HG03045 (cell line): ENCODE measurements around the gene PTGES3L.
"Not testable (repeated sequence)": the region's sequence is repeated elsewhere in the genome, so short reads cannot be mapped to it uniquely, and the experiment has no call there.

Source experiments
- ATAC-seq: cut with Tn5 transposase; IDR thresholded peaks from one replicate; pipeline ENCODE4 v1.9.1; 2021; ENCODE audit warnings: mild to moderate bottlenecking, moderate library complexity; ENCODE audit not compliant: unreplicated experiment

The PTGES3L gene

GRCh38 chr17:43014649-43015542 lies 35.0 kb upstream of the PTGES3L start:
- ATAC-seq: no peak

GRCh38 chr17:43014020-43014648 lies 34.3 kb upstream of the PTGES3L start:
- no peak for ATAC-seq

GRCh38 chr17:43013296-43013695 lies 33.4 kb upstream of the PTGES3L start:
- no peak for ATAC-seq

GRCh38 chr17:43011728-43012472 lies 32.0 kb upstream of the PTGES3L start:
- ATAC-seq: no peak

GRCh38 chr17:43010667-43011308 lies 30.9 kb upstream of the PTGES3L start:
- no peak for ATAC-seq

- peak; percentile 77 for ATAC-seq
Observed at GRCh38 chr17:43006639-43007551, 27.0 kb upstream of the PTGES3L start, which contains the start of gene IFI35. IFI35 (plus strand) TSS chr17:43006784; CDS start chr17:43006948, 164 bp downstream.

GRCh38 chr17:43003542-43004172 lies 23.8 kb upstream of the PTGES3L start:
- no peak for ATAC-seq

- ATAC-seq: not testable (repeated sequence)
Observed at GRCh38 chr17:43000894-43001293, 21.0 kb upstream of the PTGES3L start.

GRCh38 chr17:42999003-42999525 lies 19.2 kb upstream of the PTGES3L start:
- ATAC-seq: no peak

- peak; percentile 90 for ATAC-seq
Observed at GRCh38 chr17:42997984-42998938, 18.4 kb upstream of the PTGES3L start, which contains the start of gene RPL27. RPL27 (plus strand) TSS chr17:42998419; CDS start chr17:42998751, 332 bp downstream.

- no peak for ATAC-seq
Observed at GRCh38 chr17:42997390-42997983, 17.6 kb upstream of the PTGES3L start.

GRCh38 chr17:42993913-42994312 lies 14.0 kb upstream of the PTGES3L start:
- ATAC-seq: not testable (repeated sequence)

- ATAC-seq: no peak
Observed at GRCh38 chr17:42992872-42993271, 13.0 kb upstream of the PTGES3L start.

- no peak for ATAC-seq
Observed at GRCh38 chr17:42991471-42991870, 11.6 kb upstream of the PTGES3L start.

GRCh38 chr17:42989726-42990652 lies 10.1 kb upstream of the PTGES3L start:
- ATAC-seq: no peak

- no peak for ATAC-seq
Observed at GRCh38 chr17:42989141-42989540, 9.3 kb upstream of the PTGES3L start.
